HG02943 (cell line): ENCODE measurements around the gene NFAM1.

ENCODE experiments used
- ATAC-seq: cut with Tn5 transposase; IDR thresholded peaks from one replicate; pipeline ENCODE4 v1.9.1; 2021; ENCODE audit warnings: mild to moderate bottlenecking, low read depth, moderate library complexity; ENCODE audit not compliant: unreplicated experiment

The NFAM1 gene

DNA sequence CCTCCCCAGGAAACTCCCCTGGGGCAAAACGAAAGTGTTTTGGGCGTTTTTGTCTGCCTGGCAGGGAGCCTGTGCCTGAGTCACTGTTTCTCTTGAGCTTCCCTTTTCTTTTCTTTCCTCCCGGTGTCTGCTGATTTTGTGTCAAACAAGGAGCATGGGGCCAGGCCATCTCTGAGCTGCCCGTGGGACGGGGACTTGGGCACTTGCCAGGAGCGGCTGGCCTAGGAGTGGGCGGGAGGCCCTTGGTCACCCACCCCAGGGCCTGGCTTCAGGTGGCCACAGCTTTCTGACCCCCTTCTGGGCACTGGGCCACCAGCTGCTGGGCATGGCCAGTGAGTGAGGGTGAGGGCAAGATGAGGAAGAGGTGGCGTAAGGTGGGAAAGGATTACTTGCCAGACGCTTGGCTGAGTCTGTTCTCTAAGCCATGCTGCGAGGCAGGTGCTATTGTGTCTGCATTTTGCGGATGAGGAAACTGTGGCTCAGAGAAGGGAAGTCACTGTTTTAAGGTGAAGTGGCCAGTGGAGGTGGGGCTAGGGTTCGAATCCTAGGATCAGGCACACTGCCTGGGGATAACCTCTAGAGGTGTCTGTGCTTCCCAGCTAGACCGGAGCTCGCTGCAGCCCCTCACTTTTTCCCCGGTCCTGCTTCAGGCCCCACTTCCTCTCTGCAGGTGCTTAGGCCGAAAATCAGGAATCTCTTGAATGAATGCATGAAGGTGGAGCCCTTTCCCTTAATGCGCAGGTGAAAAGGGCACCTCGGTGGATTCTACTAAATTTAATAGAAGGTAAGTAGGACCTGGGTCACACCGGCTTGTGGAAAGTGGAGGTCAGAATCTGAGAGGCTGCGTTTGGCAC lies 7.8 kb upstream of the NFAM1 start:
- ATAC-seq, result no peak

DNA sequence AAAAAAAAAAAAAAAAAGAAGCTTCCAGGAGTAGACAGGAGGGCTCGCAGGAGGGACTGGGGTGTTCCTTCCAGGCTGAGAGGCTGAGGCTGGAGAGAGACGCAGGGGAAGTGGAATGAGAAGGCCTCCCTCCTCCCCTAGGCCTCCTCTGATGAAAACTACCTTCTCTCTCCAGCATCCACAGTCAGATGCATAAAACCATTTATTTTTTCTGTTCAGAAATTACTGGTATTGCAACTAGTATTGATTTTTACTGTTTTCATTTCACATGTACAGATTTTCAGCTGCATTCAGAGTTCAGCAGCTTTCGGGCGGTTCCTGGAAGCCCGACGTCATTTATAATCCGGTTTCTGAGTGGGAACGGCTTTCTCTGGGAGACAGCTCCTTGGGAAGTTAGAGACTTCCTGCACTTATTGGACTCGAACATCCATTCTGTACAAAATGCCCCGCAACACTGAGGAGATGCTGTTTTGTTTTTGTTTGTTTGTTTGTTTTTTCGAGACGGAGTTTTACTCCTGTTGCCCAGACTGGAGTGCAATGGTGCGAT lies 6.9 kb upstream of the NFAM1 start:
- ATAC-seq, result no peak

DNA sequence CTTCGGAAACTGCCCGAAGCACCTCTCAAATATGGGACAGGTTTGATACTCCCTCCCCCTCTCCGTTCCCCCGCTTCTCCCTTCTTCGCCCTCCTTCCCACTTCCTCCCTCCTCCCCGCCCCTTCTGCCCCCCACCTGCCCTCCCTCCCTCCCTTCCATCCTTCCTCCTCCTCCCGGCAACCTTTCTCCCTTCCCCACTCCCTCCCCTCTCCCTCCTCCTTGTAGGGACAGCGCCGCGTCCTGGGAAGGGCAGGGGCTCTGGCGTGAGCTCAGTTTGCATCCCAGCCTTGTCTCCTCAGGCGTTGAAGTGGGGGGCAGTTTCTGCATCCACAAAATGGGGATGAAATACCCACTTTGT lies 6.1 kb upstream of the NFAM1 start:
- no peak for ATAC-seq

DNA sequence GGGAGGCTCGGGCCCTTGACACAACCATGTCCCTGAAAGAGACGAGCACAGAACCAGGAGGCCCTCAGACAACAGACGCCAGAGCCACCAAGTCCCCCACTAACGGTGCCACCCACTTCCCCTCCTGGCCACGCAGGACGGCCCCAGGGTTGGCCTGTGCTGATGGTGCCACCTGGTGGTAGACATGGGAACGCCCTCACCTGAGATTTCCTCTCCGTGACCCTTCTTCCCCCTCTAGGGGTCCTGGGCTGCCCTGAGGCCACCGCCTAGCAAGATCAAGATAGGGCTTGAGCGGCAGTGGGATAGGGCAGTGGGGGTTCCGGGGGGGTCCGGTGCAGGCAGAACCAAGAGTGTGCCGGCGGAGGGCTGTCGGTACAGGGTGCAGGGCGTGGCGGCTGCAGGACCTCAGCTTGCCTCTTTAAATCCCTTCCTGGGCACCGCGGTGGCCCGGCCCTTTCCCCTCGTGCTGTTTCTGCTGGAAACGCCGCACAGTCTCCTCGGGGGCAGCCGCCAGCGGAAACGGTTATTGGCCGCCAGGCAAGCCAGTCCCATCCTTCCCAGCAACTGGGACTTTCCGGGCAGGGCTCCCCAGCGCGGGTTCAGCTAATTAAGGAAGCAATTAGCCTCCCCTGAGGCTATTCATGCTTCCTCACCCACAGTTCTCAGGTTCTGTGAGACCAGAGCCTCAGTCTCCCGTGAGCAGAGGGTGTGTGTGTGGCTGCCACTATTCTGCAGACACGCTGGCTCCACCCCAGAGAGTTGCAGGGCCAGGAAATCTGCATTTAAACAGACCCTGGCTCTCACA lies 5.5 kb upstream of the NFAM1 start:
- ATAC-seq, result no peak

DNA sequence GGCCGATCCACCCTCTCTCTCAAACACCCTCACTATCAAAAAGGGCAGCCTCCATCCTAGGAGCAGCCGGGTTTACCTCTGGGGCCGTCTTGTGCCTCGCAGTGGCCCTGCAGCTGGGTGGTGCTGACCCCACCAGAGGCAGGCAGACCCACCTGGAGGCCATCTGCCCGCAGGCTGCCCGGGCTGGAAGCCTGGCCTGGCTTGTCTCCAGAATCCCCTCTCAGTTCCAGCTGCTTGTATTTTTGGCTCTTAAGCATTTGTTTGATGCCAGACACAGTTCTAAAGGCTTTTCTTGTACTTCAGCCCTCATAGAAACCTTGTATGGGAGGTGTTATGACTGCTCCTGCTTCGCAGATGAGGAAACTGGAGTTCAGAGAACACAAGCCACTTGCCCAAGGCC lies 4.2 kb upstream of the NFAM1 start:
- ATAC-seq, result no peak

DNA sequence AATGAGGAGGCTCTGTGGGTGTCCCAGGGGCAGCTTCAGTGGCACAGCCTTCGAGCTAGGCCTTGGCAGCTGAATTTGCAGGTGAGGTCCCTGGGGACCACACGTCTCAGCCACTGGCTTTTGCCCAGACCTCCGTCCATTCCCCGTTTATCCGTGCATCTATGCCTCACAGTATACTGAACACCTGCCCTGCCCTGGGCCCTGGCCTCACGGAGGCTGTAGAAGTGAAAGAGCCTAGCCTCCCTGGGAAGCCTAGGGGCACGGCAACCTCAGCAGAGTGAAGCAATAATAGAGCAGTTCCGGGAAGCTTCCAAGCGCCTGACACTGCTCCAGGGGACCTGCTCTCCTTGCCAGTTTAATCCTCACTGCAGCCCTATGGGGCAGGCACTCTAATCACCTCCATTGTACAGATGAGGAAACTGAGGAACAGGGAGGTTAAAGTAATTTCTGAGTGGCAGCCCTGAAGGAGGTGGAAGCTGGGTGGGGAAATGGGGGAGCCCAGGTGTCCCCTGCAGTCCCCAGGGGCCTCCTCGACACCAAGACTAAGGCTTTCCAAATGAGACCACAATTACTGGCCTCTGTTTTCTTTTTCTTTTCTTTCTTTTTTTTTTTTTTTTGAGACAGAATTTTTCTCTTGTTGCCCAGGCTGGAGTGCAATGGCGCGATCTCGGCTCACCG lies 2.7 kb upstream of the NFAM1 start:
- ATAC-seq, result no peak

DNA sequence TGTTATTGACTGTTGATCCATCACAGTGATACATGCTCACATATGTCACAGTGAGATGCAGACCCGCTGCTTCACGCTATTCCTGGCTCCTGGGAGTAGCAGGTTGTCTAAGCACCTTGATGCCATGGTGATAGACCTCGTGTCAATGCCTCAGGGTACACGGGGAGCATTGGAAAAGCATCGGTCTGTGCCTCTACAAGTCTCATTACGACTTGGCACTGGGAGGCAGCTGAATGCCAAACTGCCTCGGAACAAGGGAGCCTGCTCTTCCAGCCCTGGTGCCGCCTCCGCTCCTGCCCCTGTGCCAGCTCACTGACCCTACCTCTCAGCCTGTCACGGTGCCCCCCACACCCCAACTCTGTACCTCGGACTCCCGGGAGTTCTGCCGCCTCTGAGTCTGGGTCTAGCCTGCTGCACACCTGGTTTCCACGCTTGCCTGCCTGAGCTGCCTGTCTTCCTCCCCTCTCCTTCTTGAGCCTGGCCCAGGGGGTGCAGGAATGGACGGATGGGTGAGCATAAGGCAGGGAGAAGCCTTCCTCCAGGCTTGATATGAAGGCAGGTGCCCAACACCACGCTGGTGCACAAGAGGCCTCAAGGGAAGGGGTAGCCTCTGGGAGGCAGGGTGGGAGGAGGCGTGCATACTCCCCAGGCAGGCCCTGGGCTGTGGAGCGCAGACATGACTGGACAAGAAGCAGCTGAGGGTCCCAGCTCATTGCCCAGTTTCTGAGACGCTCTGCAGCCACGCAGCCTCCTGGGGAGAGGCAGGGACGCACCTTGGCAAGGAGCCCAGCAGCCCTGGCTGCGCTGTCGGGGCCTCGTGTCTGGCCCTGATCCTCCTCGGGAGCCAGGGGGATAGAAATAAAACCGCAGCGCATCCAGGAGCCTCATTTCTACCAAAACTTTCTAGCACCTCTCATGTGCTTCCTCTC lies 1.8 kb upstream of the NFAM1 start:
- no peak for ATAC-seq

DNA sequence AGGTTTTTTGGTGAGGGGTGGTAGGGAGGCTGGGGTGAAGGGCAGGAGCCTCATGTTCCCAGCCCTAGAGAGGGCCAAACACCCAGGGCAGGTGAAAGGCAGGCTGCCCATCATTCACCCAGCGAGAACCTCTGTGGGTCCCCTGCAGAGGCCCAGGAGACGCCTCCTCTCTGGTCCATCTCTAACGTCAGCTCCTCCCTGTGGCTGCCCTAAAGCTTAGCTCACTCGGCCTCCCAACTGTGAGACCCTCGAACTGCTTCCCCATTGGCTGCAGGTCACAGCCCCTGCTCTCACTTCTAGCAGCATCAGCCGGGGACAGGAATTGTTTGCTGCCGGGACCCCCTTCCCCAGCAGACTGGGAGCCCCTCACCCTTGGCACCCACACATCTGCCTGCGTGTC lies 615 bp upstream of the NFAM1 start:
- no peak for ATAC-seq

DNA sequence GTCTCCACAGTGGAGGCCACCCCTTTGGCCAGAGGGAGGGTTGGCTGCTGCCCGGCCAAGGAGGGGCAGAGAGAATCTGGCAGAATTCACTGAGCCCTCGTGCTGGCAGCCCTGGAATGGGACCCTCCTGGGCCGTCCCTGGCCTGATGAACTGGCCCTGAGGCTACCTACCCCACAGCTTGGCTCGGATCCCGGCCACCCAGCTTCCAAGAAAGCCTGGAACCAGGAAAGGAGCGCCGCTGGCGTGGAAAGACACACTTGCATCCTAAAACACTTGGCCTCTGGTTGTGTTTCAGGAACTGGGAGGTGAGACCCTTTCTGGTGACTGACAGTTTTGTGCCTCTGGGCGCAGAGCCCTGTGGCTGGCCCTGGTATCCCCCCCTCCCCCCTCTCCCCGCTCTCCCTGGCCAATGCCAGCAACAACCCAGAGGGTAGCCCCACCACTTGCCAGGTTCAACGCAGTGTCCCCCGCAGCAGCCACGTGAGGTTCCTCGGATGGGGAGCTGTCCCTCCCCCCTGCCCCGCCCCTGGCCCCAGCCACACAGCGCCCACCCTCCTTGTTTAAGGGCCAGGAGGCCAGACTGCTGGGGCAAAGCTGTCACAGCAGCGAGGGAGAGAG lies 693 bp downstream of the NFAM1 start:
- ATAC-seq, result no peak

DNA sequence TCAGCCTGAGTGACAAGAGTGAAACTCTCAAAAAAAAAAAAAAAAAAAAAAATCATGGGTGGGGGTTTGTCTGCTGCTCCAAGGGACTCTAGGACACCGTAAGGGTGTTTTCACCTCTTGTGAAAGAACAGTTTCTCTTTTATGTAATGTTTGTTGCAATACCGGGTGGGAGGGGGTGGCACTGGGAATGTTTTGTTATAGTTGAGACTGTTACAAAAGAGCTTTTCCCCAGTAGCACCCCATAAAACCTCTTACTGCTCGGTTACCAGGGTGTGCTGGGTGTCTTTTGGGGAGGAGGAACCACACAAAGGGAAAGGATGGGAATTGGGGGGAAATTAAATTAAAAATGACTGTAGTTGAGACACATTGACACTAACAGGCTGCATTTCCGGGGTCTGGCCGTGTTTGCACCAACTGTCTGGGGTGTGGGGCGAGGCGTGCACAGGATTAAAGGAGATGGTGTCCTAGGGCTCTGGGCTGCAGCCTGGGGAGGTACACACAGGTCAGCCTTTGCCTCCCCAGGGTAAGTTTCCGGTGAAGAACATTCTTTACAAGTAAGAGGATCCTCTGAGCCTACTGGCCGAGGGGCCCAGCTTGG lies 1.6 kb downstream of the NFAM1 start:
- ATAC-seq, result no peak

DNA sequence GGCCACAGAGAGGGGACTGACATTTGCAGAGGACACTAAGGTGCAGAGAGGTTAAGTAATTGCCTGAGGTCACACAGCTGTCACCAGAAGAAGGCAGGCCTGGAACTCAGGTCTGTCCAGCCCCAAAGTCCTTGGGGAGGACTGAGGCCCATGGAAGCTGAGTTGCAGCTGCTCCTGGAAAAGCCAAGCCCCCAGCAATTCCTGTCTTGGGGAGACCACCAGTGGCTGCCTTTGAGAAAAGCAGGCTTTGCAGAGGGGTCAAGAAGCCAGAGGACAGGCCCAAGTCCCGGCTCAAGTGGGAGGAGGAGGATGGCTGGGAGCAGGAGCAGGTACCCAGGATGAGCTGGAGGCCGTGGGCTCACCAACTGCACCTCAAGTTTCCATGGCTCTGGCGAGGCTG lies 3.4 kb downstream of the NFAM1 start:
- no peak for ATAC-seq

DNA sequence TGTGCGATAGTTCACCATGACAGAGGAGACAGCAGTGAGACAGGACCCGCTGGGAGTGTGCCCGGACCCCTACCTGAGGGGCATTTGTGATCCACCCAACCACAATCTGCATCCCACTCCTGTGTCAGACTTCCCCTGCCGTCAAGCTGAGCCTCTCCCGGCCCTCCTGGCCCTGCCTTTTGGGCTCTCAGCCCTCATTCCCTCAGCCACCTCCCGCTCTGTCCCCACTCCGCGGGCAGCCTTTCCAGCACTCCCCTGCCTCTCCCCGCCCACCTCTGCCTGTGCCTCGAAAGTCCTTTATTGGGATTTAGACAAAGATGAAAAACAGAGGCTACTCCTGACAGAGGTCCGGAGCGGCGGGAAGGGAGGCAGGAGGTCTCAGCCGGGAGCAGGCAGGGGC lies 4.2 kb downstream of the NFAM1 start:
- no peak for ATAC-seq

DNA sequence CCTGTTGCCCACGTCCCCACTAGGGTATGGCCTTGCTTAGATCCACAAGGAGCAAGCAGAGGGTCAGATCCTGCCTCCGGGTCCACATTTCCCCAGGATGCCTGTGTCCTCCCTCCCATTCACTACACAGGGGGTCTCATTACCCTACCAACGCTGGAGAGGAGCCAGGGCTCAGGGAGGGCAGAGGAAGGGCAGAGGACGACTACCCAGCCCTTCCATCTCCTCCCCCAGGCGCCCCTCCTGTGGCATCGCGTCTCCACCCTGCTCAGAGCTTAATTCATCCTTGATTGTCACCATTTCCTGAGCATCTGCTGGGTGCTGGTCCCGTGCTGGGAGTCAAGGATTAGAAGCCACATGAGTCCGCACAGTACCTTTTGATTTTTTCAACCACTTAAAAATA lies 5.0 kb downstream of the NFAM1 start:
- ATAC-seq, result no peak

DNA sequence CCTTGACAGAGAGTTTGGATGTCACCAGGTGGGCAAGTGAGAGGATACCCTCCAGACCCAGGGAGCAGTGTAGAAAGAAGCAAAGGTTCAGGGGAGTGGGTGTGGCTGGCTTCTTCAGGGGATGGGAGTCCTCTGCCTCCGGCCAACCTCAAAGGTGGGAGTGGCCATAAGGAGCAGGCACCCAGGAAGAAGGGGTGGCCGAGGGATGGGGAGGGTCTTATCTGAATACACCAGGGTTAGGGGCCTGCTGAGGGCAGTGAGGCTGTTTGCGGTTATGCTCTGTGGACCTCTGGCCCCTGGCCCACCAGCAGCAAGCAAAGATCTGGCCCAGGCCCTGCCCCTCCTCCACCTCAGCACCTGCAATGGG lies 6.2 kb downstream of the NFAM1 start:
- ATAC-seq, result no peak

DNA sequence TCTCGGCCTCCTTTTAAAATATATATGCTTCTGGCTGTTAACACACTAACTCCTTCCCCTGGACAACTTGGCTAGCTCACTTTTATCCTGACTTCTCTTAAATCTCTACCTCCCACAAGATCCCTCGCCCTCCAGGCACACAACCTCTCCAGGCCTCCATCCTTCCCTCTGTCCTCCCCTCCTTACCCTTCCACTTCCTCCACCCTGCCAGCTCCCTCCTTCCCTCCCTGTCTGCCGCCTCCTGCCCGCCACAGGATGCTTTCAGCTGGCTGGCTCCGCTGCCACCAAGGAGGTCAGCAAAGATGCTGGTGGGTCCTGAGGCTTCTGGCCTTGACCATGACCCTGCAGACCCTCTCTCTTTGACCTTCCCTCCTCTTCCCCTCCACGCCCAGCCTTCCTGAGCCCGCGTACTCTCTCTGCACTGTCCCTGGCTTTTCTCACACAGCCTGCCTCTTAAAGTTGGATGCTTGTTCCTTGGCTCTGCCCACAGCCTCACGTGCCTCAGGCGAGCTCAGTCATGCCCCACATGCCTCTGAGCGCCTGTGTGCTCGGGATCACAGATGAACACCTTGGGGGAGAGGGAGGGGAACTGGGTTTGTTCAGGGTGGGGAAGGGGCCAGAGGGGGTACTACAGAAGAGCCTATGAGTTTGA lies 6.7 kb downstream of the NFAM1 start:
- no peak for ATAC-seq

DNA sequence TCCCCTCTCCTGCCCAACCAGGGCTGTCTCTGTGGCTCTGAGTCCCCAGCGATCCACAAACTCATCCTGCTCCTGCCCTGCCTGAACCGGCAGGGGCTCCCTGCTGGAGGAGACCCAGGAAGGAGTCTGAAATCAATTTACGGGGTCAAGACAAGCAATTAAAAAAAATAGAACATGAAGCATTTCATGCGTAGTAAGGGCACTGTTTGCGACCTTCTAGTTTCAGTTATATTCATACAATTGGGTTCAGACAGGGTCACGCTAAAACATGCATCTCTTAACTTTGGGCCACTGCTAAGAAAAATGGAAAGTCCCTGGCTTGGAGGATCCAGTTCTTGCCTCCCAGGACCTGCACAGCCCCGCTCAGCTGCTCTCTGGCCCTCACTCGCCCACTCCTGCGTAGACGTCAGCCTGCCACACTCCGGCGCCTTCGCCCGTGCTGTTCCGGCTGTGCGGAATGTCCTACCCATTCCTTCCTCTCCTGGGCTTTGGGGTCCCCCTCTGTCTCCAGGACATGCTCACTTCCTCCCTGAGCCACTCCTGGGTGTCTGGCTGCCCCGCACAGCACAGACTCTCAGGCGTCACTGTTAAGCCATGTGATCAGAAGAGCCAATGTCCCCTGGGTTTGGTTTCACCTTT lies 12.8 kb downstream of the NFAM1 start:
- ATAC-seq, result no peak

DNA sequence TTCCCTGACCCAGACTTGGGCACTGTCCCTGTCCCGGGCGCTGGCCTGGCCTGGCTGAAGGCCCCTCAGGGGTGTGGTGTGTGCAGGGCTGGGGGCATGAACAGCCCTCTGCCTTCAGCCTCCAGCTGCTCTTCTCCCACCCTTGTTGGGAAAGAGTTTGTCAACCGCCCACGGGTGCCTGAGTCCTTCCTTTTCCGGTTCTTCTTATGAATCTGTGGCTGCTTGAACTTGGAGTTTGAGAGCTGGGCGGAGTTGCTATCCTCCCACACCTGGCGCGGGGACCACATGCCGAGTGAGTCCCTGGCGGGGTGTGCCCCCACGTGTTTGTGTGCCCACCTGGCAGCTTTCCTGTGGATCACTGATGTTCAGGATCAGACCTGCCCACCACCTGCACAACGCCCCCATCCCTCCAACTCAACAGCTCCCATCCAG lies 13.4 kb downstream of the NFAM1 start:
- no peak for ATAC-seq

DNA sequence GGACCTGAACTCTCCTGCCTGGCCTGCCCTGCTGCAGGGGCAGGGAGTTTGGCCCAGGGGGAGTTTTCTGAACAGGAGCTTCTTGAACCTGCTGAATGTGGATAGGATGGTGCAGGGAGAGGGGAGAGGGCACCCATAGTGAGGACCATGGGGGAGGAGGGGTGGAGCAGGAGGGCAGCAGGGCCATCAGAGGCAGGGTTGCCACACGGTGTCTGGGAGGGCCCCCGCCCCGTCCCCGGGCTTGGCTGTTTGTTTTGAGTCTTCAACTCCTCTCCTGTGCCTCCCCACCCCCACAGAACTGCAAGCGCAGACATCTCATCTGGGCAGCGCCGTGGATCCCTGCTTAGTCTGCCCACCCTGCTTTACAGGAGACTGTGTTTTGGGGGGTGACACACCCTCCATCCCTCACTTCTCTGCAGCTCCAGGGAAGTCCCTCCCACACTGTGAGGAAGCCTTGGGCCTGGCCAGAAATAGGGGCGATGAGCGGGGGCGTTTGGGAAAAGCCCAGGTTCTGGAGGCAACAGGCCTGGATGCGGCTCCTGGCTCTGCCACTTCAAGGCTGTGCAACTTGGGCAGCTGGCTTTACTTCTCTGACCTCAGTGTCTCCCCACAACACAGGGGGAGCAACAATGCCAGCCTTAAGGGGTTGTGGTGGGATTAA lies 14.4 kb downstream of the NFAM1 start:
- no peak for ATAC-seq
